Amygdala (tissue), 56 donors: Measurements from ENCODE around the gene NT5C2.
"Not testable (repeated sequence)": the region's sequence is repeated elsewhere in the genome, so short reads cannot be mapped to it uniquely, and the experiment has no call there.

Source experiments
- DNase-seq, 56 donors: peaks; one replicate each; lab custom pipeline; 2025; lab: John Stamatoyannopoulos, UW

NT5C2 gene

GRCh38 chr10:103167554-103167953 lies 25.5 kb downstream of the NT5C2 start:
- DNase-seq = not testable (repeated sequence)

GRCh38 chr10:103166523-103166922 lies 26.5 kb downstream of the NT5C2 start:
- DNase-seq = no peak

GRCh38 chr10:103163766-103164403 lies 29.2 kb downstream of the NT5C2 start:
- DNase-seq = not testable (repeated sequence)

GRCh38 chr10:103157246-103157645 lies 35.8 kb downstream of the NT5C2 start:
- DNase-seq = no peak

GRCh38 chr10:103155471-103156085 lies 37.5 kb downstream of the NT5C2 start:
- no peak for DNase-seq

- no peak for DNase-seq
These were observed 38.4 kb downstream of the NT5C2 start for GRCh38 chr10:103154521-103155299.

GRCh38 chr10:103153302-103154197 lies 39.5 kb downstream of the NT5C2 start:
- peak in 16 of 56 donors; percentile 1 to 61 (median 12) for DNase-seq

GRCh38 chr10:103149991-103150622 lies 43.0 kb downstream of the NT5C2 start:
- no peak for DNase-seq

GRCh38 chr10:103147645-103148044 lies 45.4 kb downstream of the NT5C2 start:
- no peak for DNase-seq

- no peak for DNase-seq
These were observed 47.1 kb downstream of the NT5C2 start for GRCh38 chr10:103145860-103146466.

GRCh38 chr10:103145046-103145445 lies 48.0 kb downstream of the NT5C2 start:
- DNase-seq = no peak

GRCh38 chr10:103144041-103144440 lies 49.0 kb downstream of the NT5C2 start:
- no peak for DNase-seq

- not testable (repeated sequence) for DNase-seq
These were observed 49.4 kb downstream of the NT5C2 start for GRCh38 chr10:103143641-103144040.

GRCh38 chr10:103141950-103142349 lies 51.1 kb downstream of the NT5C2 start:
- no peak for DNase-seq

- no peak for DNase-seq
These were observed 52.6 kb downstream of the NT5C2 start for GRCh38 chr10:103140469-103140868.

GRCh38 chr10:103139803-103140202 lies 53.3 kb downstream of the NT5C2 start:
- no peak for DNase-seq

- not testable (repeated sequence) for DNase-seq
These were observed 57.9 kb downstream of the NT5C2 start for GRCh38 chr10:103135168-103135567.

GRCh38 chr10:103130910-103131309 lies 62.2 kb downstream of the NT5C2 start:
- DNase-seq = no peak

GRCh38 chr10:103130180-103130579 lies 62.9 kb downstream of the NT5C2 start:
- not testable (repeated sequence) for DNase-seq

- DNase-seq = no peak
These were observed 65.8 kb downstream of the NT5C2 start for GRCh38 chr10:103127241-103127640.
